ENCODE results near the gene RAB7A.
"Not testable (repeated sequence)": the region's sequence is repeated elsewhere in the genome, so short reads cannot be mapped to it uniquely, and the experiment has no call there.

The RAB7A gene

DNA sequence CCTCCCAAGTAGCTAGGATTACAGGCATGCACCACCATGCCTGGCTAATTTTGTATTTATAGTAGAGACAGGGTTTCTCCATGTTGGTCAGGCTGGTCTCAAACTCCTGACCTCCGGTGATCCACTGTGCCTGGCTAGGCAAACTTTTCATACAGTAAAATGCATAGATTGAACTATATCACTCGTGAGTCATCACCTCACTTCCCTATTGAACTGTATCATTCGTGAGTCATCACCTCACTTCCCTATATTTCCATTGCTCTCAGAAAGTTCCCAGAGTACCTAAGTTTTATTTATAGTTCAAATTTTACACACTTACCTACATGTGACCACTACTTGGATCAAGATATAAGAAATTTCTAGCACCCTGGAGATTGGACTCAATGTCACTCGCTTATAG, 79.8 kb downstream of the RAB7A start:
- Histone ChIP-seq H3K4me3 (no peak overlapping the region), H3K27ac (peak overlapping the region in 8 of 21 experiments; percentile 3 to 80 (median 28))

DNA sequence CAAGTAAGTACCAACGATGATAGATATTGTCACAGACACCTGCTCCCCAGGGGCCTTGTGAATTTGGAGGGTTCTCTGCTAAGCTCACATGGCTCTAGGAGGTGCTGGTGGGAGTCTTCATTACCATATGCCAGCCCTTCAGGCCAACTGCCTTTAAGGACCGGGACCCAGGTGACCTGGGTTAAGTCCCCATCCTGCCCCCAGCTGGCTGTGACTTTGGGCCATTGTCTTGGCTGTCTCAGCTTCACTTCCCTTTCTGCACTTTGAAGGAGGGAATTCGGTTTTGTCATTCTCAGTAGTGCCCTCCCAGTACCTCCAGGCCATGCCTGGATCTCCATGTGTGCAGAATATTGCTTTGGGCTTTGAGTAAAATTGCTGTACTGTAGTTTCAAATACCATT, 80.6 kb downstream of the RAB7A start:
- Histone ChIP-seq H3K4me3 (no peak overlapping the region), H3K27ac (peak overlapping the region in 11 of 21 experiments; percentile 3 to 66 (median 24))

DNA sequence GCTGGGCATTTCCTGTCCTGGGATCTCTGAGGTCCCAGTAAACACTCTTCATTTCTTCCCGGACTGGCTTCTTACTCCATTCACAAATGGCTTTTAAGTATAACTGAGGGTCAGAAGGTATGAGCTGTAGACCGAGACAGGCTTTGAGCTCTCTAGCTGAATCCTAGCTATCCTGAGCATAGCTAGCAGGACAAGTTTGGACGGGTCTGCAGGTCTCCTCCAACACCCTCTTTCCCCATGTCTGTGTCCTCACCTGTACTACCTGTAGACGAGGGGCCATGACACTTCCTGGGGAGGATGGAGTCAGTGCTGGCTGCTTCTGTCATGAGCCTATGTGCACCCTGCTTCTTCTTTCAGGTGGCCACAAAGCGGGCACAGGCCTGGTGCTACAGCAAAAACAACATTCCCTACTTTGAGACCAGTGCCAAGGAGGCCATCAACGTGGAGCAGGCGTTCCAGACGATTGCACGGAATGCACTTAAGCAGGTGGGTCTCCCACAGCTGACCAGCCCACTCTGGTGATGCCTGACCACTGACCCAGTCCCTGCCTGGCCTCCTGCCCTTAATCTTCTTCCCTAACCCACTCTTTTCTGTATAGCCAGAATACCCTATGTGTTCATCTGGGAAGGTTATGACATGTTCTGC, 81.3 kb downstream of the RAB7A start:
- peak overlapping the region in 4 of 21 experiments; percentile 12 to 54 (median 44) for H3K27ac ChIP-seq
- no peak overlapping the region for H3K4me3 ChIP-seq

DNA sequence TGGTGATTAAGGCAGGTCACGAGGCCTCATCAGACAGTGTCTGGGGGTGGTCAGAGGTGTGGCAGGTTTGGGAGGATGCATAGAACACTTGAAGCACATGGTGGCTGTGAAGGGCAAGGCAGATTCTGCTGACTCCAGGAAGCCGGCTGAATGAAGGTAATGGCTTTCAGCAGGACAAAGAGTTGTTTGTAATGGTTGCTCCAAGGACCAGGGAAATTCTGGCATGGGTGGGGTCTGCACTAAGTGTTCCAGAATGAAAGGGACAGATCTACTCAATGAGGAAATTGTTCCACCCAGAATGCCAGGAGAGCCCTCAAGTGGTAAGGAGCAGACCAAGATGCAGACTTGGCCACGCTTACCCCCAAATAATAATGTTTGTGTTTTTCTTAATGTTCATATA, 82.7 kb downstream of the RAB7A start:
- Histone ChIP-seq H3K4me3 (no peak overlapping the region), H3K27ac (peak overlapping the region in 3 of 21 experiments; percentile 7 to 70 (median 26))

DNA sequence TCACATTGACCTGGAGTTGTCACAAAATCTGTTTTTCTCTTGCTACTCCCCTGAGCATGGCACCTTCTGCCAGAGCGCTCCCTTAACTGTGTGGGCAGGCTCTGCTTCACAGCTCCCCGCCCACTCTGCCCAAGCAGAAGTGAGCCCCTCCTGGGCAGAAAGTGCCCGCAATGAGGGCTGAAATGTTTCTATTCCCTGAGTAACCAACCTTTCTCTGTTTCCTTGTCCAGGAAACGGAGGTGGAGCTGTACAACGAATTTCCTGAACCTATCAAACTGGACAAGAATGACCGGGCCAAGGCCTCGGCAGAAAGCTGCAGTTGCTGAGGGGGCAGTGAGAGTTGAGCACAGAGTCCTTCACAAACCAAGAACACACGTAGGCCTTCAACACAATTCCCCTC, 87.1 kb downstream of the RAB7A start:
- Histone ChIP-seq H3K4me3 (no peak overlapping the region), H3K27ac (peak overlapping the region in 1 of 21 experiments; percentile 3)

DNA sequence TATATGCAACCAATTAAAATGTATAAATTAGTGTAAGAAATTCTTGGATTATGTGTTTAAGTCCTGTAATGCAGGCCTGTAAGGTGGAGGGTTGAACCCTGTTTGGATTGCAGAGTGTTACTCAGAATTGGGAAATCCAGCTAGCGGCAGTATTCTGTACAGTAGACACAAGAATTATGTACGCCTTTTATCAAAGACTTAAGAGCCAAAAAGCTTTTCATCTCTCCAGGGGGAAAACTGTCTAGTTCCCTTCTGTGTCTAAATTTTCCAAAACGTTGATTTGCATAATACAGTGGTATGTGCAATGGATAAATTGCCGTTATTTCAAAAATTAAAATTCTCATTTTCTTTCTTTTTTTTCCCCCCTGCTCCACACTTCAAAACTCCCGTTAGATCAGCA, 88.1 kb downstream of the RAB7A start:
- H3K4me3 ChIP-seq, result no peak overlapping the region
- no peak overlapping the region for H3K27ac ChIP-seq

DNA sequence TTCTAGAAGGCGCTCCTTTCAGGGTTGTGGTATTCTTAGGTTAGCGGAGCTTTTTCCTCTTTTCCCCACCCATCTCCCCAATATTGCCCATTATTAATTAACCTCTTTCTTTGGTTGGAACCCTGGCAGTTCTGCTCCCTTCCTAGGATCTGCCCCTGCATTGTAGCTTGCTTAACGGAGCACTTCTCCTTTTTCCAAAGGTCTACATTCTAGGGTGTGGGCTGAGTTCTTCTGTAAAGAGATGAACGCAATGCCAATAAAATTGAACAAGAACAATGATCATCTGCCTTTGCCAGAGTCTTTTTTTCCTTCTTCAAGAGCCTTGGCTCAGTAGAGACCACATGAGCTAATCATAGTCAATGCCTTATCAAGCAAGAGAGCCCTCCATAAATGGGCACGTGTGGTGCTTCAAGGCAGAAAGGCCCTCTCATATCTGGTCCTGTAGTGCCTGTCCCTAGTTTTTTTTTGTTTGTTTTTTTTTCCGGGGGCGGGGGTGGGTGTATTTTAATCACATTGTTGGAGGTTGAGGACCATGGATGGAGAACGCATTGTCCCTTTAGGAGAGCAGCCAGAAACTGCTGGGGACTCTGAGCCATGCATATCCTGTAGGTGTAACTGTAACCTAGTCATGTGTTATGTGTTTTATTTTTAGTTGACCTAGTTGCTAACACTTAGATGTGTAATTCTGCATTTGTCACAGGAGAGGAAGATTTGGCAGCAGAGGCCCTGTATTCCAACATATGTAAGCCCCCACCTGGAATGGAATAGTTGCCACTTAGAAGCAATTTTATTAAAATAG, 88.7 kb downstream of the RAB7A start:
- Histone ChIP-seq H3K4me3 (no peak overlapping the region), H3K27ac (no peak overlapping the region)

DNA sequence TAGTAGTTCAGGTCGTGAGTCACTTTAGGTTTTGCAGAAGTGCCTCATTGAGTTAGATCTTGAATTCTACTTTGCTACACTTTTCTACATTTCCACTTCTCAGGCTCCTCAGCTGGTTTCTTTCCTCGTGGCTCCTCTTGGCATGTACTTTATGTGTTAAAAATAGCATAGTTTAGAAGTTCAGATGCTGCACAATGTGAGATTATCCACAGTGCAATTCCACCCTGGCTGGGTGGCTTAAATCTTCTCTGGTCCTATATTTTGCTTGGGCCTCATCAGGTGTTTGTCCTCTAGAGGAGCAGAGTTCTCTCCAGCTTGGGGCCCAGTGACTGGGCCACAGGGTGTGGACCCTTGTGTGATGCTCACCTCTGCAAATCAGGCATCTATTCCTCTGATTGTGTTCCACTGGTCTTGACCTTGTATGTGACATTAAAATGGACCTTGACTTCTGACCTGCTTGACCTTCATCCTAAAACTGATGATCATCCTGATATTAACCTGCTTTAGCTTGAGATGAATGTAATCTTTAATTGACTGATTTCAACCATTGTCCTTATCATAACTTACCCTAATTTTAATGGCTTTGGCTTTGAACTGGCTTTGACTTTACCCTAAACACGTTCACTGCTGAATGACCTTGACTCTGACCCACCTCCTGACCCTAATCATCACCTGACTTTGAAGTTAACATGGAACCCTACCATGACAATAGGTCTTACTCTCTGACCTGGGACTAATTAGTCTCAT, 89.5 kb downstream of the RAB7A start:
- Histone ChIP-seq H3K4me3 (no peak overlapping the region), H3K27ac (no peak overlapping the region)

DNA sequence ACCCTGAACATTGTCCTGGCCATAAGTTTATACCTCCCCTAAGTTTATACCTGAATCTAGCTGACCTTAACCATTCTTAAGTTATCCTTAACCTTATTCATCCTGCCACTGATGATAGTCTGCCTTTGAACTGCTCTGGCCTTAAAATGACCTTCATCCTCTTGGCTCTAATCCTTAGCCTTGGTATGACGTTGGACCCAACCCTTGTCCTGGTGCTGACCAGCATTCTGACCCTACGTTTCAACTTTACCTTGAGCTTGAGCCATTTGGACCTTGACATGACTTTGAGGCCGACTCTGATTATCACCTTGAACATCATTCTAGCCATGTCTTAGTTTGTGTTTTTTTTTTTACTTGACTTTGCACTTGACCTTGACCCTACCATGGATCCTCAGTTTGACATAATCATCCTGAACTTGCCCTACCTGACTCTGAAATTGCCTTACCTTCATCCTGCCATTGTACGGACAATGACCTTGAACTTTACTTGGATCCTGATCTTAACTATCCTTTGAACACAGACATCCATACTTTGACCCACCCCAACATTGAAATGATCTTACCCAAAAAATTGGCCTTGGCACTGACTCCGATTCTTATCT, 92.3 kb downstream of the RAB7A start:
- Histone ChIP-seq H3K4me3 (no peak overlapping the region), H3K27ac (no peak overlapping the region)

DNA sequence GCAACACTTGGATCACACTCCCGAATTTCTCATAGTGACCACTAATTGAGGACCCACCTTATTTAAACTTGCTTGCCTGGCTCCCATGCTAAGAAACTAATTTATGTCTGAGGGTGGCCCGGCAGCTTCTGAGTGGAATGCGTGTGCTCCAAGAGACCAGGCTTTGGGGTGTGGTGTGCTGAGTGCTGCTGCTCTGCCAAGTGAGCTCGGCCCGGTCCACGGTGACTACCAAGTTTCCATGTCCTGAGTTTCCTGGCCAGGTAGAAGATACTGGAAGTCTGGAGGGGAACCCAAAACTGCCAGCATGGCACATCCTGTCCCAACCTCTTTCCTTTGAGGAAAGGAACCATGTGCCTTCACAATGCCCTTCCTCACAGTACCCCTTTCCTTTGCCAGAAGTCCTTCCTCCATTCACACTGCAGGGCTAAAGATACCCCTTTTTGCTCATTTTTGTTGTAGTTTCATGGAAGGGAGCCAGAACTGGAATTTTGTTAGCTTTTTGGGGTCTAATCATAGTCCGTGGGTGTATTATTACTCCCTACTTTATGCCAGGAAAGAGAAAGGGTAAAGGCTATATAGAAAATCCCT, 94.4 kb downstream of the RAB7A start:
- H3K4me3 ChIP-seq, result no peak overlapping the region
- peak overlapping the region in 1 of 21 experiments; percentile 10 for H3K27ac ChIP-seq

DNA sequence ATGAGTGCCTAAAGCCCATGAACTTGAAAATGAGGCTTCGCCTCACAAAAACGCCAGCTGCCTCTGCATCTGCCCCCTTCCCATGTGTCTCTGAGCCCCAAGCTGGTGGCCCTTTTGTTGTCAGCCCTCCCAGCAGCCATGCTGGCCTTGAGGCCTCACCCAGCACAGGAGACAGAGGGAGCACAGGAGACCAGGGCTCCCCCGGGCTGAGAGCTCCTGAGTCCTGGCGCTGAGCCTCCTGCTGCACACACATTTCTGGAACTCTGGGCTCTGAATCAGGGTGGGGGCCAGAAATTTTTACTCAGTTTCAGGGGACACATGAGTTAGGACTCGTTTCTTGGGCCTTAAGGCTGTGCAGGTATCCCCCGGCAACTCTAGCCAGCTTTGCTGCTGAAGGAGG, 97.0 kb downstream of the RAB7A start:
- Histone ChIP-seq H3K27ac (peak overlapping the region in 2 of 21 experiments; percentile 10 to 16), H3K4me3 (no peak overlapping the region)

DNA sequence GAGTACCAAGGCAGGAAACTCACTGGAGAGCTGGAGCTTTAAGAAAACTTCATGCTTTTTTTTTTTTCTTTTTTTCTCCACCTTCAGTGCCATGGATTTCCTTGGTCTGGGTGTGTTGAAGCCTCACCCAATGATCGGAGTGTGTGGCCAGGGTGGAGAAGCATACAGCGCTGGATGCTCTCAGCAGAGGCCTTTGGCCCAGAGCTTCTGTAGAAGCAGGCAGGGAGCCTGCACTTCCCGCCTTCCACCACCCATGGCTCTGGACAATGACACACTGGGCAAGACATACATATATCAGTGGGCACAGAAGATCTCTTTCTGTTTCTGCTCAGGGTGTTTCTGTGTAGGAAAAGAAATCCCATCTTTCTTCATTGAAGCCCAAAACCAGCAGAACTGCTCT, 97.6 kb downstream of the RAB7A start:
- Histone ChIP-seq H3K27ac (peak overlapping the region in 2 of 21 experiments; percentile 16 to 33), H3K4me3 (no peak overlapping the region)

DNA sequence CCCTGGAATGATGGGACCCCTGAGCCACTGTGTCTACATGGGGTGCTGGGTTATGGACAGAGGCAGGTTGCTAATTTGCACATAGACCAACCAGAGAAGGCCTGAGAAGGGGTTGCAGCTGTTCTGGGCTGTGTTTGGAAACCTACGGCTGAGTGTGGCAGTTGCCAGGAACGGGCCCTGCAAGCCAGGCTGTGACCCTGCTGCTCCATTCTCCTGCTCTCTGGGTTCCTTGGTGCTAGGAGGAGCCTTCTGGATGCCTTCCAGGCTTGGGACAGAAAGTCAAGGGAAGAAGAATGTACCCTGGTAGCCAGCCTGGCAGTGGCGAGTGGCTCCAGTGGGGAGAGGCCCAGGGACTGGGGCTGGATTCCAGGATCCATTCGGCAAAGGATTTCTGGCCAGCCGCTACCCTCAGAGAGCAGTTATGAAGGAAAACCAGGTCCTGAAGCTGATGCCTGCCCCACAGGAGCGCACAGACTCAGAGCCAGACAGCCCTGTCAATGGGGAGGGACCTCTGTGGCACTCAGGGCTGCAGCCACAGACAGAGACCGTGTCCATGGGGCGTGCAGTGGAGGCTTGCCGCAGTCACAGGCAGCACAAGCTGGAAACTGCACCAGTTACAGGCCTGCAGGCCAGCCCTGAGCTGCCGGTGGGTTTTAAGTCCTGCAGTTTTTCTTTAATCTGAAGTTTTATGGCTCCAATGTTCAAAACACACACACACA, 98.3 kb downstream of the RAB7A start:
- H3K4me3 ChIP-seq, result no peak overlapping the region
- H3K27ac ChIP-seq, result peak overlapping the region in 2 of 21 experiments; percentile 11 to 33

DNA sequence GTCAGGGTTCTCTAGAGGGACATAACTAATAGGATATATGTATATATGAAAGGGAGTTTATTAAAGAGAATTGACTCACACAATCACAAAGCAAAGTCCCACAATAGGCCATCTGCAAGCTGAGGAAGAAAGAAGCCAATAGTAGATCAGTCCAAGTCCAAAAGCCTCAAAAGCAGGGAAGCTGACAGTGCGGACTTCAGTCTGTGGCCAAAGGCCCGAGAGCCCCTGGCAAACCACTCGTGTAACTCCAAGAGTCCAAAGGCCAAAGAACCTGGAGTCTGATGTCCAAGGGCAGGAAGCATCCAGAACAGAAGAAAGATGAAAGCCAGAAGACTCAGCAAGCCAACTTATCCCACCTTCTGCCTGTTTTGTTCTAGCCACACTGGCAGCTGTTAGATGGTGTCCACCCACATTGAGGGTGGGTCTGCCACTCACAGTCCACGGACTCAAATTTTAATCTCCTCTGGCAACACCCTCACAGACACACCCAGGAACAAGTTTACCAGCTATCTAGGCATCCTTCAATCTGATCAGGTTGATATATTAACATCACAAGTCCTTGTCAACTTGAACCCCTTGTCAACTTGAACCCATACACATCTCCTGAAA, 99.2 kb downstream of the RAB7A start:
- Histone ChIP-seq H3K27ac (no peak overlapping the region), H3K4me3 (no peak overlapping the region)

DNA sequence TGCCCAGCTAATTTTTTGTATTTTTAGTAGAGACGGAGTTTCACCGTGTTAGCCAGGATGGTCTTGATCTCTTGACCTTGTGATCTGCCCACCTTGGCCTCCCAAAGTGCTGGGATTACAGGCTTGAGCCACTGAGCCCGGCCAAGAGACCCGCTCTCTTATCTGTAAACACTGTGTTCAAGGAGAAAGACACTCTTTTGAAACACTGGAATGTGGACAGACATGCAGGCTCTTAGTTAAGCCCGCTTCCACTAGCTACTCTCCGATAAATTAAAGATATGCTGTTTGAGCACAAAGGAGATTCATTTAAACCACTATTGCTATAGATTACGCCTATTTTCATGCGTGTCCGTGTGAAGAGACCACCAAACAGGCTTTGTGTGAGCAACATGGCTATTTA, 103.1 kb downstream of the RAB7A start:
- H3K4me3 ChIP-seq, H3K27ac ChIP-seq: not testable (repeated sequence)

DNA sequence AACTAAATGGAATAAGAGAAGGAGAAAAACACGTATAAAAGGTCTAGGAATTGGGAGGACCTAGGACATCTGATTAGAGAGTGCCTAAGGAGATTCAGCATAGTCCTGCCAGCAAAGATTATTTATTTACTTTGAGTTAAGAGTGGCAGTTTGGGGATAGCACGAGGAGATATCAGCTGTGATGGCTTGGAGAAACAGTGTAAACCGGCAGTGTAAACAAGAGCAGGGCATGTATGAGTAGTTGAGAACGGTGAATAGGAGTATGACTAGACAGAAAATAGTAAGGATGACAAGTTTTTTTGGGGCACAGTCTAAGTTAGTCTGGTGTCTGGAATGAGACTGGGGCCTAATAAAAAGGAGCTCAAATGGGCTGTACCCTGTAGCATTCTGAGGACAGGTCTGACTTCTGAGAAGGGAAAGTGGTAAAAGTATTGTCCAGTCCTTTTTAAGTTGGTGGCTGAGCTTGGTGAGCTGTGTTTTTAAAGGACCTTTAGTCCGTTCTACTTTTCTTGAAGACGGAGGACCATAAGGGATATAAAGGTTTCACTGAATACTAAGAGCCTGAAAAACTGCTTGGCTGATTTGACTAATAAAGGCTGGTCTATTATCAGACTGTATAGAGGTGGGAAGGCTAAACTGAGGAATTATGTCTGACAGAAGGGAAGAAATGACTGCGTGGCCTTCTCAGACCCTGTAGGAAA, 104.1 kb downstream of the RAB7A start:
- not testable (repeated sequence) for H3K27ac ChIP-seq, H3K4me3 ChIP-seq

DNA sequence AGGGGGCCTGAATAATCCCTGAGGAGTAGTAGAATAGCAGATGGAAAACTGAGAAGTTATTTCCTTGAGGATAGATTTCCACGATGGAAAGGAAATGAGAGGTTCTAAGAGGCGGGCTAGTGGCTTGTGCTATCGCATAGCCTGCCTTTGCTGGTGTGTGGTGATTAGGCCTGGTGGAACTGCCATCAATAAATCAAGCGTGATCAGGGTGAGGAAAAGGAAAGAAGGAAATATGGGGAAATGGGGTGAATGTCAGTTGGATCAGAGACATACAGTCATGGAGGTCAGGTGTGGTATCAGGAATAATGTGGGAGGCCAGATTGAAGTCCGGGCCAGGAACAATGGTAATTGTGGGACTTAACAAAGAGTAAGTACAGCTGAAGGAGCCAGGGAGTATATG, 104.8 kb downstream of the RAB7A start:
- H3K27ac ChIP-seq, H3K4me3 ChIP-seq: not testable (repeated sequence)

DNA sequence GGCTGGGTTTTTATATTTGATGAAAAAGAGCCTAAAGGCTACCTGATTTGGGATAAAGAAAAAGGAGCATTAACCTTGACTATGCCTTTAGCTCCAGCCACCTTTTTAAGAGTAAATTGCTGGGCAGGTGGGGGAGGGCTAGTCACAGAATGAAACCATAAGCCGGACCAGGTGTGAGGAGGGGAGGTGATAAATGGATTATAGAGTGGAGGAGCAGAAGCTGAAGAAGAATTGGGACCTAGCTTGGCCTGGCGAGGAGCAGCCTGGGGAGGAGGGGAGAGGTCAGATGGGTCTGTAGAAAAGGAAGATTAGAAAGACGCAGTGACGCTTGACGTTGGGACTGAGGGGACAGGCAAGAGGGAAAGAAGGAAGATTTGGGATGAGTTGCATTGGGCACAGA, 107.0 kb downstream of the RAB7A start:
- H3K4me3 ChIP-seq, H3K27ac ChIP-seq: not testable (repeated sequence)
